ENCODE results near the gene GFOD1.

Gene GFOD1

GRCh38 chr6:13377054-13377758 is 110.2 kb downstream of the GFOD1 start:
- Histone ChIP-seq H3K27ac (replicated peaks; ENCODE audit: low read length) (no peak overlapping the region), H2BK120ac (ENCODE audit: low read depth, low read length) (no peak overlapping the region), H2AFZ (ENCODE audit: low read length) (no peak overlapping the region), H4K8ac (ENCODE audit: low read depth, low read length) (no peak overlapping the region), H2BK12ac (ENCODE audit: low read length) (no peak overlapping the region), H2AK5ac (ENCODE audit: low read depth, low read length) (no peak overlapping the region), H2BK15ac (ENCODE audit: low read length) (no peak overlapping the region), H3K4ac (ENCODE audit: low read length) (no peak overlapping the region), H2BK5ac (ENCODE audit: low read length) (no peak overlapping the region), H3K9ac (ENCODE audit: low read depth, low read length, poor library complexity) (no peak overlapping the region), H4K91ac (ENCODE audit: low read depth, low read length, poor library complexity) (no peak overlapping the region), H3K23ac (ENCODE audit: low read depth, low read length, poor library complexity) (no peak overlapping the region), H3K36me3 (replicated peaks in 1 of 2; ENCODE audit: control insufficient read depth in 2 of 2, insufficient read depth in 2 of 2, low read length in 2 of 2) (no peaks in the 10 kb centered on the region), H3K4me3 (ENCODE audit: low read length in 2 of 2) (no peak overlapping the region), H3K4me2 (ENCODE audit: insufficient read depth, low read length, poor library complexity, severe bottlenecking) (no peak overlapping the region), H3K9me3 (replicated peaks in 1 of 2; ENCODE audit: control insufficient read depth in 2 of 2, insufficient read depth in 1 of 2, low read depth in 1 of 2, low read length in 2 of 2) (peaks cover 0 to 3% of the 10 kb centered on the region in 2 donors), H3K4me1 (ENCODE audit: control insufficient read depth in 2 of 2, insufficient read depth in 1 of 2, low read depth in 1 of 2, low read length in 2 of 2) (no peaks in the 10 kb centered on the region), H3K14ac (ENCODE audit: low read length) (peak overlapping the region; percentile 14), H3K79me1 (ENCODE audit: low read depth, low read length) (no peaks in the 10 kb centered on the region), H3K18ac (ENCODE audit: low read length) (peak overlapping the region; percentile 15), H3K27me3 (ENCODE audit: control insufficient read depth in 3 of 3, insufficient read depth in 3 of 3, low read depth in 1 of 3, low read length in 3 of 3) (no peaks in the 10 kb centered on the region)
- no CpG with 5 or more reads among the region's 2 CpGs for WGBS, 2 donors (ENCODE audit: extremely low coverage in 2 of 2, insufficient read length in 2 of 2, insufficient replicate concordance in 1 of 2)
- no peak for DNase-seq (ENCODE audit: low spot score)

GRCh38 chr6:13375360-13375878 is 112.0 kb downstream of the GFOD1 start:
- H2AFZ ChIP-seq (ENCODE audit: low read length), result no peak overlapping the region
- whole genome bisulfite sequencing, 2 donors (ENCODE audit: extremely low coverage in 2 of 2, insufficient read length in 2 of 2, insufficient replicate concordance in 1 of 2), result no CpG with 5 or more reads among the region's 9 CpGs

DNA sequence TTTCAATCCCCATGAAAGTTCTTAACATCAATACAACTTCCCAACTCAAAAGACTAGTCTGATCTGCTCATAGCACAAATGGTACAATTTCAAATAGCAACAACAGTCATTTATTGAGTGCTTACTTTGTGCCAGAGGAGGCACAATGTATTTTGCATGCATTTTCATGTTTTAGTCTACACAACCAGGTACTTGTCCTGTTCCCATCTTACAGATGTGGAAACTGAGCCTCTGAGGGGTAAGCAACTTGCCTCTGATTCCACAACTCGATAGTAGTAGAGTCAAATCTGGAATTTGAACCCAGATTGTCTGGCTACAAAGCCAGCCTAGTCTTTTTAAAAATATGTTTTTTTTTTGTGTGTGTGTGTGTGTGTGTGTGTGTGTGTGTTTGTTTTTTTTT is 113.5 kb downstream of the GFOD1 start:
- no peak overlapping the region for H4K8ac ChIP-seq (ENCODE audit: low read depth, low read length)
- H3K23ac ChIP-seq (ENCODE audit: low read depth, low read length, poor library complexity), result no peak overlapping the region
- H3K4ac ChIP-seq (ENCODE audit: low read length), result no peak overlapping the region
- no peak overlapping the region for H3K18ac ChIP-seq (ENCODE audit: low read length)
- no peak overlapping the region for H2BK15ac ChIP-seq (ENCODE audit: low read length)
- H3K27me3 ChIP-seq (ENCODE audit: control insufficient read depth in 3 of 3, insufficient read depth in 3 of 3, low read depth in 1 of 3, low read length in 3 of 3), result no peaks in the 10 kb centered on the region
- H3K9me3 ChIP-seq (replicated peaks in 1 of 2; ENCODE audit: control insufficient read depth in 2 of 2, insufficient read depth in 1 of 2, low read depth in 1 of 2, low read length in 2 of 2), result peaks cover 0 to 3% of the 10 kb centered on the region in 2 donors
- H2BK5ac ChIP-seq (ENCODE audit: low read length), result no peak overlapping the region
- H3K79me1 ChIP-seq (ENCODE audit: low read depth, low read length), result no peaks in the 10 kb centered on the region
- H3K4me2 ChIP-seq (ENCODE audit: insufficient read depth, low read length, poor library complexity, severe bottlenecking), result no peak overlapping the region
- no peak overlapping the region for H2BK12ac ChIP-seq (ENCODE audit: low read length)
- H2AFZ ChIP-seq (ENCODE audit: low read length), result no peak overlapping the region
- H2AK5ac ChIP-seq (ENCODE audit: low read depth, low read length), result no peak overlapping the region
- no peak overlapping the region for H3K14ac ChIP-seq (ENCODE audit: low read length)
- H2BK120ac ChIP-seq (ENCODE audit: low read depth, low read length), result no peak overlapping the region
- no peak overlapping the region for H3K4me3 ChIP-seq (ENCODE audit: low read length in 2 of 2)
- no peaks in the 10 kb centered on the region for H3K36me3 ChIP-seq (replicated peaks in 1 of 2; ENCODE audit: control insufficient read depth in 2 of 2, insufficient read depth in 2 of 2, low read length in 2 of 2)
- no peak for DNase-seq (ENCODE audit: low spot score)
- no peak overlapping the region for H3K27ac ChIP-seq (replicated peaks; ENCODE audit: low read length)
- H3K4me1 ChIP-seq (ENCODE audit: control insufficient read depth in 2 of 2, insufficient read depth in 1 of 2, low read depth in 1 of 2, low read length in 2 of 2), result peaks cover 0 to 9% of the 10 kb centered on the region in 2 donors
- no peak overlapping the region for H4K91ac ChIP-seq (ENCODE audit: low read depth, low read length, poor library complexity)
- no CpG with 5 or more reads among the region's 1 CpG for WGBS, 2 donors (ENCODE audit: extremely low coverage in 2 of 2, insufficient read length in 2 of 2, insufficient replicate concordance in 1 of 2)
- no peak overlapping the region for H3K9ac ChIP-seq (ENCODE audit: low read depth, low read length, poor library complexity)

More at GRCh38 chr6:13375360-13375878, 112.0 kb downstream of the GFOD1 start:
- H3K18ac ChIP-seq (ENCODE audit: low read length), result no peak overlapping the region
- H3K4me3 ChIP-seq (ENCODE audit: low read length in 2 of 2), result no peak overlapping the region
- H3K27ac ChIP-seq (replicated peaks; ENCODE audit: low read length), result no peak overlapping the region
- H4K91ac ChIP-seq (ENCODE audit: low read depth, low read length, poor library complexity), result no peak overlapping the region
- H2BK15ac ChIP-seq (ENCODE audit: low read length), result no peak overlapping the region
- no peak overlapping the region for H3K4me2 ChIP-seq (ENCODE audit: insufficient read depth, low read length, poor library complexity, severe bottlenecking)
- peaks cover 0 to 9% of the 10 kb centered on the region in 2 donors for H3K4me1 ChIP-seq (ENCODE audit: control insufficient read depth in 2 of 2, insufficient read depth in 1 of 2, low read depth in 1 of 2, low read length in 2 of 2)
- H3K14ac ChIP-seq (ENCODE audit: low read length), result no peak overlapping the region
- H3K23ac ChIP-seq (ENCODE audit: low read depth, low read length, poor library complexity), result no peak overlapping the region
- DNase-seq (ENCODE audit: low spot score), result no peak
- H3K79me1 ChIP-seq (ENCODE audit: low read depth, low read length), result no peaks in the 10 kb centered on the region
- H3K36me3 ChIP-seq (replicated peaks in 1 of 2; ENCODE audit: control insufficient read depth in 2 of 2, insufficient read depth in 2 of 2, low read length in 2 of 2), result no peaks in the 10 kb centered on the region
- no peak overlapping the region for H2BK120ac ChIP-seq (ENCODE audit: low read depth, low read length)
- no peaks in the 10 kb centered on the region for H3K27me3 ChIP-seq (ENCODE audit: control insufficient read depth in 3 of 3, insufficient read depth in 3 of 3, low read depth in 1 of 3, low read length in 3 of 3)
- no peak overlapping the region for H2BK12ac ChIP-seq (ENCODE audit: low read length)
- H3K9ac ChIP-seq (ENCODE audit: low read depth, low read length, poor library complexity), result no peak overlapping the region
- peaks cover 0 to 3% of the 10 kb centered on the region in 2 donors for H3K9me3 ChIP-seq (replicated peaks in 1 of 2; ENCODE audit: control insufficient read depth in 2 of 2, insufficient read depth in 1 of 2, low read depth in 1 of 2, low read length in 2 of 2)
- H2AK5ac ChIP-seq (ENCODE audit: low read depth, low read length), result no peak overlapping the region
- no peak overlapping the region for H2BK5ac ChIP-seq (ENCODE audit: low read length)
- H3K4ac ChIP-seq (ENCODE audit: low read length), result no peak overlapping the region
- no peak overlapping the region for H4K8ac ChIP-seq (ENCODE audit: low read depth, low read length)

GRCh38 chr6:13373488-13373886 is 113.9 kb downstream of the GFOD1 start:
- Histone ChIP-seq H4K91ac (ENCODE audit: low read depth, low read length, poor library complexity) (no peak overlapping the region), H2BK12ac (ENCODE audit: low read length) (no peak overlapping the region), H3K9me3 (replicated peaks in 1 of 2; ENCODE audit: control insufficient read depth in 2 of 2, insufficient read depth in 1 of 2, low read depth in 1 of 2, low read length in 2 of 2) (peaks cover 0 to 3% of the 10 kb centered on the region in 2 donors), H3K14ac (ENCODE audit: low read length) (no peak overlapping the region), H3K9ac (ENCODE audit: low read depth, low read length, poor library complexity) (no peak overlapping the region), H2BK120ac (ENCODE audit: low read depth, low read length) (no peak overlapping the region), H2BK5ac (ENCODE audit: low read length) (no peak overlapping the region), H2AFZ (ENCODE audit: low read length) (no peak overlapping the region), H3K79me1 (ENCODE audit: low read depth, low read length) (no peaks in the 10 kb centered on the region), H3K4ac (ENCODE audit: low read length) (no peak overlapping the region), H3K36me3 (replicated peaks in 1 of 2; ENCODE audit: control insufficient read depth in 2 of 2, insufficient read depth in 2 of 2, low read length in 2 of 2) (no peaks in the 10 kb centered on the region), H3K27me3 (ENCODE audit: control insufficient read depth in 3 of 3, insufficient read depth in 3 of 3, low read depth in 1 of 3, low read length in 3 of 3) (no peaks in the 10 kb centered on the region), H3K18ac (ENCODE audit: low read length) (no peak overlapping the region), H3K4me3 (ENCODE audit: low read length in 2 of 2) (no peak overlapping the region), H3K23ac (ENCODE audit: low read depth, low read length, poor library complexity) (no peak overlapping the region), H3K27ac (replicated peaks; ENCODE audit: low read length) (no peak overlapping the region), H4K8ac (ENCODE audit: low read depth, low read length) (no peak overlapping the region), H2AK5ac (ENCODE audit: low read depth, low read length) (no peak overlapping the region), H2BK15ac (ENCODE audit: low read length) (no peak overlapping the region), H3K4me2 (ENCODE audit: insufficient read depth, low read length, poor library complexity, severe bottlenecking) (no peak overlapping the region), H3K4me1 (ENCODE audit: control insufficient read depth in 2 of 2, insufficient read depth in 1 of 2, low read depth in 1 of 2, low read length in 2 of 2) (peaks cover 0 to 9% of the 10 kb centered on the region in 2 donors)
- no peak for DNase-seq (ENCODE audit: low spot score)
- no CpG with 5 or more reads among the region's 1 CpG for WGBS, 2 donors (ENCODE audit: extremely low coverage in 2 of 2, insufficient read length in 2 of 2, insufficient replicate concordance in 1 of 2)

Data from neuronal stem cell (in vitro differentiated cells).